ENCODE data around the gene ANO4.

Gene ANO4

DNA sequence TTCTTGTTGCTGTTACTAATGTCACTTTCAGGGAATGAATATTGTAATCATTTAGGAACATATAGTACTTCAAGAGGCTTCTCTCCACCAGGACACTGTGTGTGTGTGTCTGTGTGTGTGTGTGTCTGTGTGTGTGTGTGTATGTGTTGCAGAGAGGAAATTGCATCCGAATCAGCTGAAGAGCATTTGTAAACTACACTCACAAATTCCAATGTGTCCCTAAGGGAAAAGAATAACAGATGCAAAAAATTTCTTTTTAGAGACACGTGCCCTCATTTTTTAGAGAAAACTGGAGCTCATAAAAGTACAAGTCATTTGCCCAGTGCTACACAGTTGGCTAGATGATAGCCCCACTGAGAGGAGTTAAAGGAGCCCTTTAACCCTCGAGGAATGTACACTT lies 168.8 kb downstream of the ANO4 start:
- Histone ChIP-seq H3K27ac (peak overlapping the region; percentile 25; the same call in 1 of the 2 replicates), H3K9me3 (ENCODE audit: low read depth, low read length) (no peaks in the 10 kb centered on the region), H3K9ac (ENCODE audit: insufficient read length) (no peak overlapping the region), H3K4me3 (no peak overlapping the region), H3K36me3 (ENCODE audit: insufficient read depth, low read length) (no peaks in the 10 kb centered on the region)
- no peak for DNase-seq (ENCODE audit: low read depth, low spot score)
- no peak for TF ChIP-seq FOXP2 (optimal IDR thresholded peaks at IDR 0.05; ENCODE audit: control extremely low read depth, extremely low read length, insufficient read depth)
- TF ChIP-seq POLR2AphosphoS5 (IDR thresholded peaks at IDR 0.05; ENCODE audit: borderline replicate concordance, low read depth, low read length), result no peak
- no peak for TF ChIP-seq EZH2 (IDR thresholded peaks at IDR 0.05)

DNA sequence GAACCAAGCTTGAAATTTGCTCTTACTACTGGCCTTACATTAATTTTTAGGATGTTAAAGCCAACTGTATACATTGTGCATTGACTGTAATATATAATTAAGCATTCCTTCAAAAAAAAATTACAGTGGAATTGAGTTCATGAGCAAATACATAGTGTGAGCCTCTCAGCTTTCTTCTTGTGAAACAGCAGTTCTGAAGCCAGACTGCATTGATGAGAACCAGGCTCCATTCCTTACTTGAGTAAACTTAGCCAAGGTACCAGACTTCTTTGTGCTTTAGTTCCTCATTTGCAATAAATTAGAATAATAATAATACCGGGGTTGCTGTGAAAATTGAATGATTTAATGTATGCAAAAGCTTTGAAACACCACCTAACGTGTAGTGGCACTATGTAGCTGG lies 169.5 kb downstream of the ANO4 start:
- Histone ChIP-seq H3K9ac (ENCODE audit: insufficient read length) (no peak overlapping the region), H3K36me3 (ENCODE audit: insufficient read depth, low read length) (no peaks in the 10 kb centered on the region), H3K27ac (peak overlapping the region; percentile 25; the same call in 1 of the 2 replicates), H3K4me3 (no peak overlapping the region), H3K9me3 (ENCODE audit: low read depth, low read length) (no peaks in the 10 kb centered on the region)
- no peak for TF ChIP-seq POLR2AphosphoS5 (IDR thresholded peaks at IDR 0.05; ENCODE audit: borderline replicate concordance, low read depth, low read length)
- no peak for TF ChIP-seq FOXP2 (optimal IDR thresholded peaks at IDR 0.05; ENCODE audit: control extremely low read depth, extremely low read length, insufficient read depth)
- no peak for TF ChIP-seq EZH2 (IDR thresholded peaks at IDR 0.05)
- DNase-seq (ENCODE audit: low read depth, low spot score), result no peak

DNA sequence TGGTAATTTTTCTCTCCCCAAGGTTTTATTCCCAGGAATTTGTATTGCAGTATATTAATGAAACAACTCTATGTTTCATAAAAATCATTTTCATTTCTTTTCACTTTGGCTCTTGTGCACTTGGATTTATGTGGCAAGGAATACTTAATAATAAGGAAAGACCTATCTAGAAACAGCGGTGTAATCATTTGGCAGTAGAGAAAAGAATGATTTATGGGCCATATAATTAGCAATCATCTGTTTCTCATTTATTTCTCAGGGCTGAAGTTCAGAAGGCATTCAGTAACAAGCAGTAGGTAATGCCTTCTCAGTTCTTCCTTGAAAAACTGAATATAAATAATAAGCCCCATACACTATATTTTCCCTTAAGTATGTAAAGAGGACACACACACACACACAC lies 172.6 kb downstream of the ANO4 start:
- TF ChIP-seq POLR2AphosphoS5 (IDR thresholded peaks at IDR 0.05; ENCODE audit: borderline replicate concordance, low read depth, low read length), result peak; percentile 68; the same call in 1 of the 2 replicates
- TF ChIP-seq FOXP2 (optimal IDR thresholded peaks at IDR 0.05; ENCODE audit: control extremely low read depth, extremely low read length, insufficient read depth), result no peak
- Histone ChIP-seq H3K4me3 (peak overlapping the region; percentile 39), H3K36me3 (ENCODE audit: insufficient read depth, low read length) (no peaks in the 10 kb centered on the region), H3K9ac (ENCODE audit: insufficient read length) (no peak overlapping the region), H3K9me3 (ENCODE audit: low read depth, low read length) (no peaks in the 10 kb centered on the region), H3K27ac (peak overlapping the region; percentile 84)
- peak; percentile 93 for DNase-seq (ENCODE audit: low read depth, low spot score)

DNA sequence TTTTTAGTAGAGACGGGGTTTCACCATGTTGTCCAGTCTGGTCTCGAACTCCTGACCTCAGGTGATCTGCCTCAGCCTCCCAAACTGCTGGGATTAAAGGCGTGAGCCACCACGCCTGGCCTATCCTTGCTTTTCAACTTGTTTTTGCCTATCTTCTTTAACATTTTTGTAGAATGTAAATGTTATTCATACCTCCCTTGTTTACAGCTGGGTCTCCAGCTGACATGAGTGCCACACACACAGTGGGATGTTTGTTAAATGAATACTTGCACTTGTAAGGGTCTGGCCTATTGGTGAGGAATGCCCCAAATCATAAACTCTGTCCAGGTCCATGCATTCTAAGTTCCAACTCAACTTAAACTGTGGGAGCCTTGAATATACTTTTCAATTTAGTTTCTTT lies 176.3 kb downstream of the ANO4 start:
- H3K4me3 ChIP-seq, result peak overlapping the region; percentile 36
- DNase-seq (ENCODE audit: low read depth, low spot score), result no peak
- peak overlapping the region; percentile 93 for H3K27ac ChIP-seq
- H3K36me3 ChIP-seq (ENCODE audit: insufficient read depth, low read length), result no peaks in the 10 kb centered on the region
- no peaks in the 10 kb centered on the region for H3K9me3 ChIP-seq (ENCODE audit: low read depth, low read length)
- no peak overlapping the region for H3K9ac ChIP-seq (ENCODE audit: insufficient read length)
- TF ChIP-seq EZH2 (IDR thresholded peaks at IDR 0.05) (no peak), POLR2AphosphoS5 (IDR thresholded peaks at IDR 0.05; ENCODE audit: borderline replicate concordance, low read depth, low read length) (no peak), FOXP2 (optimal IDR thresholded peaks at IDR 0.05; ENCODE audit: control extremely low read depth, extremely low read length, insufficient read depth) (no peak)

DNA sequence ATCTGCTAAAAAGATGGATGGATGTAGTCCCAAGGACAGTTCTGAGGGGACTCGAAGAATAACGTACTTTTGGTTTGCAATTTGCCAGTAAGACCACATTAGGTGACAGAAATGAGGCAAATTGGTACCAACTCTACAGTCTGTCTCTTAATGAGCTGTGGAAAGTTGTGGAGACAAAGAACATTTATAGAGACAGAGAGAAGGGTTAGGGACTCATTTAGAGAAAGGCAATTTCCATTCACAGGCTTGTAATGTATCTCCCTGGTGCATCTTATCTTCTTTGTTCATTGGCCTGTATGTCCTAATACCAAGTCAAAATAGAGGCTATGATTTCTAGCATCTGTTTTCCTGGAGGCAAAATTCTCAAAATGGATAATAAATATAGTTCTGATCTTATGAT lies 177.5 kb downstream of the ANO4 start:
- no peak for DNase-seq (ENCODE audit: low read depth, low spot score)
- Histone ChIP-seq H3K9me3 (ENCODE audit: low read depth, low read length) (no peaks in the 10 kb centered on the region), H3K4me3 (peak overlapping the region; percentile 54), H3K27ac (peak overlapping the region; percentile 93), H3K36me3 (ENCODE audit: insufficient read depth, low read length) (no peaks in the 10 kb centered on the region), H3K9ac (ENCODE audit: insufficient read length) (peak overlapping the region; percentile 50)
- TF ChIP-seq FOXP2 (optimal IDR thresholded peaks at IDR 0.05; ENCODE audit: control extremely low read depth, extremely low read length, insufficient read depth) (no peak), POLR2AphosphoS5 (IDR thresholded peaks at IDR 0.05; ENCODE audit: borderline replicate concordance, low read depth, low read length) (no peak; the same call in 1 of the 2 replicates)

DNA sequence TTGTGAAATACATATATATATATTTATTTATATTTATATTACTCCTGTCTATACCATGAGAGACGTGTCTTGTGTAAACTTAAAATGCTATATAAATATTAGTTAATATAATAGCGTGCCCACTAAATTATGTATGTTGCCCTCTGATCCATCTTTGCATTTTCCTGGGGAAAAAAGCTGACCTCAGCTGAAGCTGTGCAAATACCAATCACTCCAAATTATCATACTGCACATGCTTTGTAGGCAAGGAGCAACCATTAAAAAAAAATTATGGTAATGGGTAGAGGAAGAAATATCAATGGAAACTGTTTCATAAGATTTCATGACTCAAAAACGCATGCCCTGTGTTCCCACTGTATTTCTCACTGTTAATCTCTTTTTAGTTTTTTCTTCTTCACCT lies 179.8 kb downstream of the ANO4 start:
- peak overlapping the region; percentile 86 for H3K27ac ChIP-seq
- DNase-seq (ENCODE audit: low read depth, low spot score), result no peak
- no peaks in the 10 kb centered on the region for H3K36me3 ChIP-seq (ENCODE audit: insufficient read depth, low read length)
- H3K9ac ChIP-seq (ENCODE audit: insufficient read length), result peak overlapping the region; percentile 48
- H3K4me3 ChIP-seq, result 0 out of 2 replicates have a peak overlapping the region, but pooled peaks have one; percentile 5
- TF ChIP-seq POLR2AphosphoS5 (IDR thresholded peaks at IDR 0.05; ENCODE audit: borderline replicate concordance, low read depth, low read length) (no peak), EZH2 (IDR thresholded peaks at IDR 0.05) (no peak), FOXP2 (optimal IDR thresholded peaks at IDR 0.05; ENCODE audit: control extremely low read depth, extremely low read length, insufficient read depth) (no peak)
- H3K9me3 ChIP-seq (ENCODE audit: low read depth, low read length), result no peaks in the 10 kb centered on the region

DNA sequence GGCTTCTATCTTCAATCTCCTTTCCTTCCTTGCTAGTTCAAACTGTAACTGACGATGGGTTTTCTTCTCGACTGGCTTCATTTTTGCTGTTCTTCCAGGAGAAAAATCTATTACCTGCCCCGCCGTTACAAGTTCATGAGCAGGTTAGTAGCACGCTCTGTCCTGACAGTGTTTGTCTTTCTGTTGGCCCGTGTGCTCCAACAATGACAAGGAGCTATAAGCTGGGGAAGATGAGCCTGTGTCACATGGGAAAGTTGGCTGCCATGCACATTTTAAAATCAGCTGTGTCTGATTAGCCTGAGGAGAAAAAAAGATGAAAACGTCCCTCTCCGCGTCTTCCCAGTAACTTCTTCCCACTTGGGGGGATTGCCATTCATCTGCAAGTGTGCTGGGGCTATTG lies 180.2 kb downstream of the ANO4 start:
- no peak for DNase-seq (ENCODE audit: low read depth, low spot score)
- Histone ChIP-seq H3K4me3 (0 out of 2 replicates have a peak overlapping the region, but pooled peaks have one; percentile 5), H3K36me3 (ENCODE audit: insufficient read depth, low read length) (no peaks in the 10 kb centered on the region), H3K27ac (peak overlapping the region; percentile 86), H3K9ac (ENCODE audit: insufficient read length) (peak overlapping the region; percentile 48), H3K9me3 (ENCODE audit: low read depth, low read length) (no peaks in the 10 kb centered on the region)
- TF ChIP-seq POLR2AphosphoS5 (IDR thresholded peaks at IDR 0.05; ENCODE audit: borderline replicate concordance, low read depth, low read length) (no peak), EZH2 (IDR thresholded peaks at IDR 0.05) (no peak), FOXP2 (optimal IDR thresholded peaks at IDR 0.05; ENCODE audit: control extremely low read depth, extremely low read length, insufficient read depth) (no peak)

DNA sequence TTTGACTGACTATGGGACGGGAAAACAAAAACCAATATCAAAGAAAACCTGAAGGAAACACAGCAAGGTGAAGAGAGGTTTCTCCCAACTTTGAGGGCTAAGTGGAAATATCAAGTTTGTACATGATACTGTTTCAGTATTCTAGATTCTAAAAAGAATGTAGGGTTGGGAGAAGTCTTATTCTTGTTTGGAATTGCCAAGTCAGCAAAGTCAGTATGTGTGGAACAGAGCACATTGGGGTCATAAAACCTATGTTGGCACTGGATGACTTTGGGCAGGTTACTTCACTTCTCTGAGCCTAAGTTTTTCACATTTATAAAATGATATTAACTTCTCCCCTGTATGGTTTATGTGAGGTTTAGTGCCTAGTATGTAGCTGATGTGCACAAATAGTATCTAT lies 182.2 kb downstream of the ANO4 start:
- TF ChIP-seq EZH2 (IDR thresholded peaks at IDR 0.05), result no peak
- H3K27ac ChIP-seq, result no peak overlapping the region
- DNase-seq (ENCODE audit: low read depth, low spot score), result no peak
- no peaks in the 10 kb centered on the region for H3K9me3 ChIP-seq (ENCODE audit: low read depth, low read length)
- H3K9ac ChIP-seq (ENCODE audit: insufficient read length), result no peak overlapping the region
- no peak overlapping the region for H3K4me3 ChIP-seq
- no peaks in the 10 kb centered on the region for H3K36me3 ChIP-seq (ENCODE audit: insufficient read depth, low read length)

DNA sequence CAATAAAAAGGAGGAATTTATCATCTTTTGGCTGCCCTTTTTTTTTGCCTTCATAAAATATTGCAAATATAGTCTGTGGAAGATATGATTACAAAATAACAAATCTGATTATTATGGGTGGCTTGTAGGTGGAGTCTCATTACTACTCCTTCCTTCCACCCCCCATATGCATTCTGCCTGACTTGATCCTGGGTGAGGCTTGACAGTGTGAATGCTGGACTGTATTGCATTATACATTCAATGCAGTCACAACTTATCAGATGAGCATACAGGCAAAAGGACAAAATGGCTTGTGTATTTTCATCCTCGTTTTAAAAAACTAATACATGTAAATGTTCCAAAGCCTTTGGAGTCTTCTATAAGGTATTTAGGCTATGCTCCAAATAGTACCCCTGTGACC lies 186.3 kb downstream of the ANO4 start:
- no peaks in the 10 kb centered on the region for H3K36me3 ChIP-seq (ENCODE audit: insufficient read depth, low read length)
- no peak for DNase-seq (ENCODE audit: low read depth, low spot score)
- H3K9me3 ChIP-seq (ENCODE audit: low read depth, low read length), result no peaks in the 10 kb centered on the region
- TF ChIP-seq FOXP2 (optimal IDR thresholded peaks at IDR 0.05; ENCODE audit: control extremely low read depth, extremely low read length, insufficient read depth) (no peak), EZH2 (IDR thresholded peaks at IDR 0.05) (no peak), POLR2AphosphoS5 (IDR thresholded peaks at IDR 0.05; ENCODE audit: borderline replicate concordance, low read depth, low read length) (no peak)
- H3K9ac ChIP-seq (ENCODE audit: insufficient read length), result no peak overlapping the region
- H3K27ac ChIP-seq, result peak overlapping the region; percentile 75
- peak overlapping the region; percentile 3; the same call in 1 of the 2 replicates for H3K4me3 ChIP-seq
